Pancreas (tissue), 10 donors: ENCODE results near the gene INO80B. TPM values are rescaled to one million over a fixed set of nuclear protein-coding genes. Genes with fewer than 3 reads are reported as not detected.
A peak's percentile ranks its signal among the peaks of the same experiment; 100 is the strongest.

Experiments used
- ATAC-seq, 4 donors: fragments of 200-7000 bp; cut with Tn5 transposase; one replicate each; pipeline versions ENCODE4 v1.8.0 to v1.9.1; 2020; ENCODE audit warnings: mild to moderate bottlenecking in 4 of 4, moderate library complexity in 4 of 4
- DNase-seq, 6 donors: peaks; one replicate each; pipeline ENCODE4 v3.0.0-alpha.2; 2020
- FAIRE-seq: peaks from 2 replicates; lab custom pipeline; 2012; peaks lifted over from hg19 to GRCh38; lab: Jason Lieb, UNC
- H3K27ac ChIP-seq, 4 donors: fragments of 200-600 bp; sonication (generic); 1 replicate in 3 of 4; 2 replicates in 1 of 4; pipeline versions ENCODE4 v1.5.0 to v1.8.0; 2020
- H3K27me3 ChIP-seq, 4 donors: fragments of 200-600 bp; one replicate each; pipeline ENCODE4 v1.8.0; 2021
- H3K36me3 ChIP-seq, 3 donors: fragments of 200-600 bp; sonication (generic) in 1 of 3; one replicate each; pipeline versions ENCODE4 v1.5.0 to v1.8.0; 2020 to 2021
- H3K4me1 ChIP-seq, 3 donors: fragments of 200-600 bp; one replicate each; pipeline ENCODE4 v1.8.0; 2021
- H3K4me3 ChIP-seq, 4 donors: fragments of 200-600 bp; sonication (generic) in 2 of 4; one replicate each; pipeline versions ENCODE4 v1.5.0 to v1.8.0; 2020 to 2021
- H3K9me3 ChIP-seq, 4 donors: fragments of 200-600 bp; one replicate each; pipeline ENCODE4 v1.8.0; 2021
- WGBS, 2 donors: extraction: QIAGEN DNeasy Blood & Tissue Kit; methylation state at CpG; one replicate each; pipeline ENCODE4 v1.1.7; 2013; 5-methylcytosine and 5-hydroxymethylcytosine counted together
- intact Hi-C, 3 donors: fragments of 100-400 bp; cut with DNase I; formaldehyde crosslinking; loops; one replicate each; pipeline versions ENCODE4 v1.11.1 to v1.14.2; 2022
- polyA plus RNA-seq, 2 donors: library from polyadenylated mRNA; stranded (reverse); fragments of 200-250 nt; gene quantifications; one replicate each; pipeline ENCODE4 v1.2.3, GENCODE V29; 2013
- total RNA-seq, 6 donors: library from RNA; stranded (reverse); fragmentation: NEBNext Ultra II Directional in 4 of 6; extraction: Animal tissue kit (Norgen Biotek cat#: 25700) in 4 of 6; gene quantifications; one replicate each; pipeline versions ENCODE4 v1.2.1 to v1.2.4, GENCODE V29; 2021 to 2023
- TF ChIP-seq, protein P1 (sequence below), 4 donors: fragments of 200-600 bp; sonication (generic) in 3 of 4; IDR thresholded peaks; one replicate each; pipeline versions ENCODE4 v1.5.0 to v1.8.0; 2021; ENCODE audit warnings: antibody characterized with exemption in 4 of 4
- donor health status: healthy with polysubstance abuse.
- donor health status: DM: no; HTN: no; CAD: no; lungs with moderate emphysema.
- donor health status: DM: no; HTN: no; CAD: no.
- donor health status: control.
- donor health status: control.
- donor health status: Bipolar disorder and iron deficiency.
- donor health status: DM: yes; HTN: yes; CAD: no.
- donor health status: DM: no; HTN: no; CAD: no.
- donor health status: DM: no; HTN: no; CAD: no.
- donor health status: DM: yes; HTN: yes; CAD: no.

INO80B gene
- total and polyA plus RNA-seq, 8 donors: 17.1 to 68.7 (median 29.4) TPM

DNA sequence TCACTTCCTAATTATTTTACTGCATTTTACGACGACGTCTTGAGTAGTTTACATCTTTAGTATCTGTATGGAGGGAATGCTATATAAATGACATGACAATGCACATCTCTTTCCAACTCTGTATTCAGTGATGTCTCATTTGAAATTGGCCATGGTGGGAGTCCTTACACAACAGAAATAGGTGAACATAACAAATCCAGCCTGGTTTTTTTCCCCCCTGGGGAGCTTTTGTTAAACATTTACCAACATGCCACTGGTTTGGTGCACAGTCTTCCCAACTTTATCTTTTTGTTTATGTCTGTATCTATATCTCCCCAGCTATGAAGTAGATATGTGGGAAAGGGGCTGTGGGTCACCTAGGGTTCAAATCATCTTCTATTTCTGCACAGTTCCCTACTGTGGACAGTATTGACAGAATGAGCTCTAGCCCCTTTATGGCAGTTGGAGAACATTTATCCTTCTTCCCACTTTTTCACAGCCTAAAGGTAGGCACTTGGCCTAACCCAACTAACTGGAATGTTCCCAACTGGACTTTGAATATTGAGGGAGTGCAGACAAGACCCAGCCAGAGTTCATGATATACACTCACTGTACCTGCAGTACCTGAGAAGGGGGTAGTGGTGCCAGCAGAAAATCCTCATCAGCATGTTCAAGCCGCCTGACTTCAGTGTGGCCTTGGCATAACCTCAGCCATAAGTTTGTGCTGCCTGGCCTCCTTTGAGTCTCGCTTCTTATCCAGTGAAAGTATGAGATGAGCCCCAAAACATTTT, 7.5 kb upstream of the INO80B start:
- DNase-seq (no peak), ATAC-seq (peak; percentile 45 to 71 (median 64)), FAIRE-seq (no peak)
- Histone ChIP-seq H3K36me3 (no peaks in the 10 kb centered on the region), H3K9me3 (no peaks in the 10 kb centered on the region), H3K27me3 (no peaks in the 10 kb centered on the region), H3K27ac (no peak overlapping the region), H3K4me3 (no peak overlapping the region), H3K4me1 (peaks cover 0 to 4% (median 0%) of the 10 kb centered on the region in 3 donors)
- WGBS, 2 donors: 56 to 58% methylated on average over 5 of the region's 5 CpGs
- intact Hi-C loops: no loop called here
- TF ChIP-seq, protein P1, sequence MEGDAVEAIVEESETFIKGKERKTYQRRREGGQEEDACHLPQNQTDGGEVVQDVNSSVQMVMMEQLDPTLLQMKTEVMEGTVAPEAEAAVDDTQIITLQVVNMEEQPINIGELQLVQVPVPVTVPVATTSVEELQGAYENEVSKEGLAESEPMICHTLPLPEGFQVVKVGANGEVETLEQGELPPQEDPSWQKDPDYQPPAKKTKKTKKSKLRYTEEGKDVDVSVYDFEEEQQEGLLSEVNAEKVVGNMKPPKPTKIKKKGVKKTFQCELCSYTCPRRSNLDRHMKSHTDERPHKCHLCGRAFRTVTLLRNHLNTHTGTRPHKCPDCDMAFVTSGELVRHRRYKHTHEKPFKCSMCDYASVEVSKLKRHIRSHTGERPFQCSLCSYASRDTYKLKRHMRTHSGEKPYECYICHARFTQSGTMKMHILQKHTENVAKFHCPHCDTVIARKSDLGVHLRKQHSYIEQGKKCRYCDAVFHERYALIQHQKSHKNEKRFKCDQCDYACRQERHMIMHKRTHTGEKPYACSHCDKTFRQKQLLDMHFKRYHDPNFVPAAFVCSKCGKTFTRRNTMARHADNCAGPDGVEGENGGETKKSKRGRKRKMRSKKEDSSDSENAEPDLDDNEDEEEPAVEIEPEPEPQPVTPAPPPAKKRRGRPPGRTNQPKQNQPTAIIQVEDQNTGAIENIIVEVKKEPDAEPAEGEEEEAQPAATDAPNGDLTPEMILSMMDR (IDR thresholded peaks at IDR 0.05): no peak

DNA sequence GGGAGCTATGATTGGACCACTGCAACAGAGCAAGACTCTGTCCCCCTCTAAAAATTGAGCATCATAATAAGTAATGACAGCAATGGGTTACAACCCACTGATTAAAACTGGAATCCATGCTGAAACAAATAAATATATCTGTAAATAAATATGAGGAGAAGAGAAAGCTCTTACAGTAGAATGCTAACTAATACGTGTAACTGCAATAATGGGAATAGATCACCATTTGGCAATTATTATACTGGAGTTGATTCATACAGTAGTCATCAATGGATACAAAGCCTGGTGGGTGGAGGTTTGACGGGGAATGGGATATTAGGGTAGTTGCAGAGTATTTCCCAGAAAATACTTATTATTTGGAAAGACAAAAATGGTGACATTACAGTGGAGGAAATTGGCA, 6.1 kb upstream of the INO80B start:
- no peak for ATAC-seq
- no peaks in the 10 kb centered on the region for H3K36me3 ChIP-seq
- FAIRE-seq: no peak
- no peaks in the 10 kb centered on the region for H3K4me1 ChIP-seq
- TF ChIP-seq, protein P1 (IDR thresholded peaks at IDR 0.05): no peak
- H3K27ac ChIP-seq: no peak overlapping the region
- H3K4me3 ChIP-seq: no peak overlapping the region
- WGBS, 2 donors: 81 to 87% methylated on average over 2 of the region's 2 CpGs
- no peaks in the 10 kb centered on the region for H3K9me3 ChIP-seq
- no peak for DNase-seq
- intact Hi-C loops: no loop called here
- H3K27me3 ChIP-seq: no peaks in the 10 kb centered on the region

DNA sequence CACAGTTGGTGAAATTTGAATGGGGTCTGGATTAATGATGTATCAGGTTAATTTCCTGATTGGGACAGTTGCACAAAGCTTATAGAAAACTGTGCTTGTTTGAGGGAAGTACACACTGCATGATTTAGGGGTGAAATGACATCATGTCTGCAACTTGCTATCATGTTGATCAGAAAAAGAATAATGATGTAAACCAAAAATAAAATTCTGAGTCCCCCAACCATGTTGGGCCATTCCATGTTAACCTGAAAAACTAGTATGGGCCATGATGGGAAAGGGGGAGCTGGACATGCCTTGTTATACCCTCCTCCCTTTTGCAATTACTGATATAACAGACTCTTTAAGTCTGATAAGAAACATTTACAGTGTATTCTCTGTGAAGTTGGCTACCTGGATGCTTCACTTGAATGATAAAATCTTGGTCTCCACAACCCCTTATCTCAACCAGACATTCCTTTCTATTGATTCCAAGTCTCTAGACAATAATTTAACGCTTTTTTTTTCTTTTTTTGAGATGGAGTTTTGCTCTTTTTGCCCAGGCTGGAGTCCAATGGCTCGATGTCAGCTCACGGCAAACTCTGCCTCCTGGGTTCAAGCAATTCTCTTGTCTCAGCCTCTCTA, 4.2 kb upstream of the INO80B start:
- no peak for DNase-seq
- FAIRE-seq: no peak
- intact Hi-C loops: no loop called here
- no peaks in the 10 kb centered on the region for H3K9me3 ChIP-seq
- H3K27ac ChIP-seq: no peak overlapping the region
- WGBS, 2 donors: 78 to 84% methylated on average over 3 of the region's 3 CpGs
- ATAC-seq: no peak
- no peaks in the 10 kb centered on the region for H3K27me3 ChIP-seq
- TF ChIP-seq, protein P1 (IDR thresholded peaks at IDR 0.05): no peak
- no peaks in the 10 kb centered on the region for H3K36me3 ChIP-seq
- peaks cover 3 to 8% (median 4%) of the 10 kb centered on the region in 3 donors for H3K4me1 ChIP-seq
- no peak overlapping the region for H3K4me3 ChIP-seq

DNA sequence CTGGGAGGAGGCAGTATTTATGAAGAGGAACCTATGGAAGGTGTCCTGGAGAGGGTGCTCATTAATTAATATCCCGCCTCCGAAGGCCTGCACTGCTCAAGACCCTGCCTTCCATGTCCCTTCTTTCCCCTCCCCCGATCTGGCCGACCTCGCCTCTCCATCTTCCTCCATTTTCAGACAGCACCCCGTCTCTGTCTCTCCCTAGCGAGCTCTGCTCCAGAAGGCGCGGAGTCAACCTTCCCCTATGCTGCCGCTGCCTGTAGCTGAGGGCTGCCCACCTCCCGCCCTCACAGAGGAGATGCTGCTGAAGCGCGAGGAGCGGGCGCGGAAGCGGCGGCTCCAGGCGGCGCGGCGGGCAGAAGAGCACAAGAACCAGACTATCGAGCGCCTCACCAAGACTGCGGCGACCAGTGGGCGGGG, 2.3 kb downstream of the INO80B start:
- Histone ChIP-seq H3K9me3 (no peaks in the 10 kb centered on the region), H3K27ac (peak overlapping the region; percentile 86 to 99 (median 95)), H3K27me3 (no peaks in the 10 kb centered on the region), H3K4me1 (peaks cover 14 to 24% (median 16%) of the 10 kb centered on the region in 3 donors), H3K36me3 (peaks cover 0 to under 1% (median 0%) of the 10 kb centered on the region in 3 donors), H3K4me3 (peak overlapping the region; percentile 36 to 63 (median 58))
- intact Hi-C loops: no loop called here
- TF ChIP-seq, protein P1 (IDR thresholded peaks at IDR 0.05): no peak
- no peak for DNase-seq
- FAIRE-seq: no peak
- 1 to 2% methylated on average over 21 to 27 of the region's 27 CpGs for WGBS, 2 donors
- ATAC-seq: no peak
